D721Med (cell line): ENCODE results near the gene PPCDC.

Experiments
- DNase-seq: peaks from one replicate; pipeline ENCODE4 v3.0.0; 2011; ENCODE audit warnings: low spot score; ENCODE audit not compliant: insufficient read length
- FAIRE-seq: peaks from 2 replicates; lab custom pipeline; 2011; peaks lifted over from hg19 to GRCh38; lab: Jason Lieb, UNC
- CTCF ChIP-seq: IDR thresholded peaks from 2 replicates; pipeline ENCODE4 v1.5.1; 2012; ENCODE audit warnings: mild to moderate bottlenecking, control low read depth; ENCODE audit not compliant: insufficient read depth; ENCODE audit errors: missing control alignments

PPCDC gene

GRCh38 chr15:75043509-75044257, 20.3 kb downstream of the PPCDC start:
- no peak for FAIRE-seq
- TF ChIP-seq CTCF = no peak
- DNase-seq = no peak

- no peak for DNase-seq
- no peak for FAIRE-seq
- TF ChIP-seq CTCF = no peak
Observed at GRCh38 chr15:75044258-75044878, 21.0 kb downstream of the PPCDC start.

- DNase-seq (no peak), FAIRE-seq (no peak)
- TF ChIP-seq CTCF = no peak
Observed at GRCh38 chr15:75045332-75046015, 22.1 kb downstream of the PPCDC start.

GRCh38 chr15:75048394-75048793, 25.0 kb downstream of the PPCDC start:
- no peak for TF ChIP-seq CTCF
- no peak for DNase-seq

GRCh38 chr15:75049392-75049791, 26.0 kb downstream of the PPCDC start:
- no peak for FAIRE-seq
- no peak for DNase-seq
- TF ChIP-seq CTCF = no peak

More at GRCh38 chr15:75048394-75048793, 25.0 kb downstream of the PPCDC start:
- no peak for FAIRE-seq

- DNase-seq (no peak), FAIRE-seq (no peak)
- no peak for TF ChIP-seq CTCF
Observed at GRCh38 chr15:75050283-75050682, 26.9 kb downstream of the PPCDC start.

- FAIRE-seq = no peak
- TF ChIP-seq CTCF = no peak
- no peak for DNase-seq
Observed at GRCh38 chr15:75051191-75051608, 27.8 kb downstream of the PPCDC start.
